Chondrocyte (in vitro differentiated cells): Measurements from ENCODE around the gene DAZAP1. TPM values are rescaled to one million over a fixed set of nuclear protein-coding genes. Genes with fewer than 3 reads are reported as not detected.

ENCODE experiments used
- DNase-seq: peaks from one replicate; pipeline ENCODE4 v3.0.0; 2021; ENCODE audit warnings: mixed read lengths, low spot score
- H3K27ac Mint-ChIP-seq: one replicate; pipeline ENCODE4 v1.8.0; 2021; ENCODE audit warnings: mild to moderate bottlenecking, moderate library complexity, mixed read lengths; ENCODE audit not compliant: unreplicated experiment
- H3K27me3 Mint-ChIP-seq: 2 replicates; pipeline ENCODE4 v1.8.0; 2021; ENCODE audit warnings: low read depth, mixed read lengths
- H3K36me3 Mint-ChIP-seq: 2 replicates; pipeline ENCODE4 v1.8.0; 2021; ENCODE audit warnings: low read depth, mixed read lengths
- H3K4me1 Mint-ChIP-seq: 2 replicates; pipeline ENCODE4 v1.8.0; 2021; ENCODE audit warnings: low read depth, mild to moderate bottlenecking, mixed read lengths
- H3K4me3 Mint-ChIP-seq: one replicate; pipeline ENCODE4 v1.8.0; 2021; ENCODE audit warnings: mild to moderate bottlenecking, moderate library complexity, mixed read lengths; ENCODE audit not compliant: unreplicated experiment
- H3K9me3 Mint-ChIP-seq: 2 replicates; pipeline ENCODE4 v1.8.0; 2021; ENCODE audit warnings: low read depth, mixed read lengths
- total RNA-seq: library from RNA; stranded (reverse); gene quantifications from 3 replicates; pipeline ENCODE4 v1.2.1, GENCODE V29; 2021
- TF ChIP-seq, protein P1 (sequence below): fragments of 200-600 bp; sonication (generic); IDR thresholded peaks from 2 replicates; pipeline ENCODE4 v1.5.0; 2021; ENCODE audit warnings: antibody characterized with exemption, mild to moderate bottlenecking, moderate library complexity

The DAZAP1 gene
- total RNA-seq, 1 donor from 2014 or later, result 88.0 TPM

DNA sequence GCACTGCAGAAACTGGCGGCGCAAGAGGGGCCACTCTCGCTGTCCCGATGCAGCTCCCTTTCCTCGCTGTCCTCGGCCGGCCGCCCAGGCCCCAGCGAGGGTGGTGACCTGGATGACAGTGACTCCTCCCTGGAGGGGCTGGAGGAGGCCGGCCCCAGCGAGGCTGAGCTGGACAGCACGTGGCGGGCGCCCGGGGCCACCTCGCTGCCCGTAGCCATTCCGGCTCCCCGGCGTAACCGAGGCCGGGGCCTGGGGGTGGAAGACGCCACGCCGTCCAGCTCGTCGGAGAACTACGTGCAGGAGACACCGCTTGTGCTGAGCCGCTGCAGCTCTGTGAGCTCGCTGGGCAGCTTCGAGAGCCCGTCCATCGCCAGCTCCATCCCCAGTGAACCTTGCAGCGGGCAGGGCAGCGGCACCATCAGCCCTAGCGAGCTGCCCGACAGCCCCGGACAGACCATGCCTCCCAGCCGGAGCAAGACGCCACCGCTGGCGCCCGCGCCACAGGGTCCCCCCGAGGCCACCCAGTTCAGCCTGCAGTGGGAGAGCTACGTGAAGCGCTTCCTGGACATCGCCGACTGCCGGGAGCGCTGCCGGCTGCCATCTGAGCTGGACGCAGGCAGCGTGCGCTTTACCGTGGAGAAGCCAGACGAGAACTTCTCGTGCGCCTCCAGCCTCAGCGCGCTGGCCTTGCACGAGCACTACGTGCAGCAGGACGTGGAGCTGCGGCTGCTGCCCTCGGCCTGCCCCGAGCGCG is 59.3 kb downstream of the DAZAP1 start:
- Mint-ChIP-seq H3K27me3 (peaks cover 2% of the 10 kb centered on the region), H3K4me1 (peaks cover 7% of the 10 kb centered on the region), H3K4me3 (no peak overlapping the region), H3K9me3 (no peaks in the 10 kb centered on the region), H3K36me3 (no peaks in the 10 kb centered on the region), H3K27ac (no peak overlapping the region)
- DNase-seq, result no peak
- TF ChIP-seq, protein P1, sequence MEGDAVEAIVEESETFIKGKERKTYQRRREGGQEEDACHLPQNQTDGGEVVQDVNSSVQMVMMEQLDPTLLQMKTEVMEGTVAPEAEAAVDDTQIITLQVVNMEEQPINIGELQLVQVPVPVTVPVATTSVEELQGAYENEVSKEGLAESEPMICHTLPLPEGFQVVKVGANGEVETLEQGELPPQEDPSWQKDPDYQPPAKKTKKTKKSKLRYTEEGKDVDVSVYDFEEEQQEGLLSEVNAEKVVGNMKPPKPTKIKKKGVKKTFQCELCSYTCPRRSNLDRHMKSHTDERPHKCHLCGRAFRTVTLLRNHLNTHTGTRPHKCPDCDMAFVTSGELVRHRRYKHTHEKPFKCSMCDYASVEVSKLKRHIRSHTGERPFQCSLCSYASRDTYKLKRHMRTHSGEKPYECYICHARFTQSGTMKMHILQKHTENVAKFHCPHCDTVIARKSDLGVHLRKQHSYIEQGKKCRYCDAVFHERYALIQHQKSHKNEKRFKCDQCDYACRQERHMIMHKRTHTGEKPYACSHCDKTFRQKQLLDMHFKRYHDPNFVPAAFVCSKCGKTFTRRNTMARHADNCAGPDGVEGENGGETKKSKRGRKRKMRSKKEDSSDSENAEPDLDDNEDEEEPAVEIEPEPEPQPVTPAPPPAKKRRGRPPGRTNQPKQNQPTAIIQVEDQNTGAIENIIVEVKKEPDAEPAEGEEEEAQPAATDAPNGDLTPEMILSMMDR, result no peak

DNA sequence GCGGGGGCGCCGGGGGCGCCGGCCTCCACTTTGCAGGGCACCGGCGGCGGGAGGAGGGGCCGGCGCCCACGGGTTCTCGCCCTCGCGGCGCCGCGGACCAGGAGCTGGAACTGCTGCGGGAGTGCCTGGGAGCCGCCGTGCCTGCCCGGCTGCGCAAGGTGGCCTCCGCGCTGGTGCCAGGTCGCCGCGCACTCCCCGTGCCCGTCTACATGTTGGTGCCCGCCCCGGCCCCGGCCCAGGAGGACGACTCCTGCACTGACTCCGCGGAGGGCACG is 59.8 kb downstream of the DAZAP1 start:
- H3K36me3 Mint-ChIP-seq, result no peaks in the 10 kb centered on the region
- no peak overlapping the region for H3K4me3 Mint-ChIP-seq
- H3K27ac Mint-ChIP-seq, result no peak overlapping the region
- H3K4me1 Mint-ChIP-seq, result peaks cover 7% of the 10 kb centered on the region
- no peaks in the 10 kb centered on the region for H3K9me3 Mint-ChIP-seq
- H3K27me3 Mint-ChIP-seq, result peaks cover 2% of the 10 kb centered on the region
- no peak for DNase-seq
- TF ChIP-seq, protein P1, result no peak

DNA sequence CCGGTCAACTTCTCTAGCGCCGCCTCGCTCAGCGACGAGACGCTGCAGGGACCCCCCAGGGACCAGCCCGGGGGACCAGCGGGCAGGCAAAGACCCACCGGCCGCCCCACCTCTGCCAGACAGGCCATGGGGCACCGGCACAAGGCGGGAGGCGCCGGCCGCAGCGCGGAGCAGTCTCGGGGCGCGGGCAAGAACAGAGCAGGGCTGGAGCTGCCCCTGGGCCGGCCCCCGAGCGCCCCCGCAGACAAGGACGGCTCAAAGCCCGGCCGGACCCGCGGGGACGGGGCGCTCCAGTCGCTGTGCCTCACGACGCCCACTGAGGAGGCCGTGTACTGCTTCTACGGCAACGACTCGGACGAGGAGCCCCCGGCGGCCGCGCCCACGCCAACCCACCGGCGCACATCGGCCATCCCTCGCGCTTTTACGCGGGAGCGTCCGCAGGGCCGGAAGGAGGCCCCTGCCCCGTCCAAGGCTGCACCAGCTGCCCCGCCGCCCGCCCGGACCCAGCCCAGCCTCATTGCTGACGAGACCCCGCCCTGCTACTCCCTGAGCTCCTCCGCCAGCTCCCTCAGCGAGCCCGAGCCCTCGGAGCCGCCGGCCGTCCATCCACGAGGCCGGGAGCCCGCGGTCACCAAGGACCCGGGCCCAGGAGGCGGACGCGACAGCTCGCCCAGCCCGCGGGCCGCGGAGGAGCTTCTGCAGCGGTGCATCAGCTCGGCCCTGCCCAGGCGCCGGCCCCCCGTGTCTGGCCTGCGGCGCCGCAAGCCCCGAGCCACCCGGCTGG is 60.3 kb downstream of the DAZAP1 start:
- H3K4me3 Mint-ChIP-seq, result no peak overlapping the region
- no peaks in the 10 kb centered on the region for H3K36me3 Mint-ChIP-seq
- H3K9me3 Mint-ChIP-seq, result no peaks in the 10 kb centered on the region
- peaks cover 2% of the 10 kb centered on the region for H3K27me3 Mint-ChIP-seq
- H3K27ac Mint-ChIP-seq, result no peak overlapping the region
- H3K4me1 Mint-ChIP-seq, result peaks cover 7% of the 10 kb centered on the region
- no peak for DNase-seq
- TF ChIP-seq, protein P1, result peak; percentile 17

DNA sequence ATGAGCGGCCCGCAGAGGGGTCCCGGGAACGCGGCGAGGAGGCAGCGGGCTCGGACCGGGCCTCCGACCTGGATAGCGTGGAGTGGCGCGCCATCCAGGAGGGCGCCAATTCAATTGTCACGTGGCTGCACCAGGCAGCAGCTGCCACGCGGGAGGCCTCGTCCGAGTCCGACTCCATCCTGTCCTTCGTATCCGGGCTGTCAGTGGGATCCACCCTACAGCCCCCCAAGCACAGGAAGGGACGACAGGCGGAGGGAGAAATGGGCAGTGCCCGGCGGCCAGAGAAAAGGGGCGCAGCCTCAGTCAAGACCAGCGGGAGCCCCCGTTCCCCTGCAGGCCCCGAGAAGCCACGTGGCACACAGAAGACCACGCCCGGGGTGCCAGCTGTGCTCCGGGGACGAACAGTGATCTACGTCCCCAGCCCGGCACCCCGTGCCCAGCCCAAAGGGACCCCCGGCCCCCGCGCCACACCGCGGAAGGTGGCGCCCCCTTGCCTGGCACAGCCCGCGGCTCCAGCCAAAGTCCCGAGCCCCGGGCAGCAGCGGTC is 61.0 kb downstream of the DAZAP1 start:
- peaks cover under 1% of the 10 kb centered on the region for H3K36me3 Mint-ChIP-seq
- H3K9me3 Mint-ChIP-seq, result no peaks in the 10 kb centered on the region
- H3K27ac Mint-ChIP-seq, result no peak overlapping the region
- TF ChIP-seq, protein P1, result no peak
- H3K4me3 Mint-ChIP-seq, result no peak overlapping the region
- peaks cover 2% of the 10 kb centered on the region for H3K27me3 Mint-ChIP-seq
- DNase-seq, result no peak
- H3K4me1 Mint-ChIP-seq, result peaks cover 7% of the 10 kb centered on the region

DNA sequence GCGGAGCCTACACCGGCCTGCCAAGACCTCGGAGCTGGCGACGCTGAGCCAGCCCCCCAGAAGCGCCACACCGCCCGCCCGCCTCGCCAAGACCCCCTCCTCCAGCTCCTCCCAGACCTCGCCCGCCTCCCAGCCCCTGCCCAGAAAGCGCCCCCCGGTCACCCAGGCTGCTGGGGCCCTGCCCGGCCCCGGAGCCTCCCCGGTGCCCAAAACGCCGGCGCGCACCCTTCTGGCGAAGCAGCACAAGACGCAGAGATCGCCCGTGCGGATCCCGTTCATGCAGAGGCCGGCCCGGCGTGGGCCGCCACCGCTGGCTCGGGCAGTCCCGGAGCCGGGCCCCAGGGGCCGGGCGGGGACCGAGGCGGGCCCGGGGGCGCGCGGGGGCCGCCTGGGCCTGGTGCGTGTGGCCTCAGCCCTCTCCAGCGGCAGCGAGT is 61.5 kb downstream of the DAZAP1 start:
- TF ChIP-seq, protein P1, result no peak
- peaks cover 1% of the 10 kb centered on the region for H3K36me3 Mint-ChIP-seq
- peaks cover 2% of the 10 kb centered on the region for H3K27me3 Mint-ChIP-seq
- no peak overlapping the region for H3K4me3 Mint-ChIP-seq
- H3K4me1 Mint-ChIP-seq, result peaks cover 7% of the 10 kb centered on the region
- no peak overlapping the region for H3K27ac Mint-ChIP-seq
- no peaks in the 10 kb centered on the region for H3K9me3 Mint-ChIP-seq
- no peak for DNase-seq
